Stimulated activated CD4-positive, alpha-beta T cell treated with anti-CD3 and anti-CD28 coated beads, Interleukin-15, amount 100 ng/mL, for 48 hours (primary cell): ENCODE results near the gene CAPN9.

Source experiments
- DNase-seq, 2 donors: peaks; one replicate each; pipeline ENCODE4 v3.0.0-alpha.2; 2020; ENCODE audit warnings: low read depth in 2 of 2

CAPN9 gene

DNA sequence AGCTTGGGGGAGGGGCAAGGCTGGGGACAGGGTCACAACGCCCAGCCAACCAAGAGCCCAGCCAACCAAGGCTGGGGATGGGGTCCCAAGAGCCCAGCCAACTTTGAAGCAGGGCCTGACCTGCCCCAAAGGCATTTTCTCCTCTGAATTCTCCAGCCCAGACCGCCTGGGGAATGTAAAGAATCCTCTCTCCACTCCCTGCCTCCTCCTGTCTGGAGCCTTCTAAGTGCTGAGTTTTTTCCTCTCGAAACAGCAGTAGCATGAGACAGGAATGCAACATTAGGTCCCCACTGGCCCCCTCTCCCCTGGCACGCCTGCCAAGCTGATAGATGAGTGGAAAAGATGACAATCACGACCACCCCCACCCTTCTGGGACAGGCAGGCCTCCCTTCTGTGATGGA, 104.1 kb downstream of the CAPN9 start:
- no peak for DNase-seq
